H9 (cell line): ENCODE data around the gene CTRB2. TPM values are rescaled to one million over a fixed set of nuclear protein-coding genes. Genes with fewer than 3 reads are reported as not detected.

Experiments
- DNase-seq: peaks from one replicate; pipeline ENCODE4 v3.0.0-alpha.2; 2017
- H2AFZ ChIP-seq: one replicate; pipeline ENCODE4 v1.6.1; 2013; ENCODE audit warnings: mild to moderate bottlenecking, low read length, control low read depth, moderate library complexity
- H2AK5ac ChIP-seq: 2 replicates; pipeline ENCODE4 v1.6.1; 2013; ENCODE audit warnings: low read length, control low read depth, mixed read lengths; ENCODE audit not compliant: insufficient read length
- H2BK120ac ChIP-seq: one replicate; pipeline ENCODE4 v1.6.1; 2013; ENCODE audit warnings: low read depth, mild to moderate bottlenecking, low read length, control low read depth, inconsistent platforms; ENCODE audit not compliant: poor library complexity, severe bottlenecking
- H2BK12ac ChIP-seq: 2 replicates; pipeline ENCODE4 v1.6.1; 2013; ENCODE audit warnings: low read length, control low read depth, mixed read lengths, low read depth; ENCODE audit not compliant: insufficient read length
- H2BK15ac ChIP-seq: 2 replicates; pipeline ENCODE4 v1.6.1; 2013; ENCODE audit warnings: low read depth, low read length, control low read depth
- H2BK20ac ChIP-seq: one replicate; pipeline ENCODE4 v1.6.1; 2013; ENCODE audit warnings: low read depth, mild to moderate bottlenecking, low read length, control low read depth, inconsistent platforms; ENCODE audit not compliant: poor library complexity, severe bottlenecking
- H2BK5ac ChIP-seq: 2 replicates; pipeline ENCODE4 v1.6.1; 2013; ENCODE audit warnings: low read length, control low read depth, mixed read lengths; ENCODE audit not compliant: insufficient read length
- H3K14ac ChIP-seq: 2 replicates; pipeline ENCODE4 v1.6.1; 2013; ENCODE audit warnings: low read length, control low read depth; ENCODE audit not compliant: insufficient read depth
- H3K18ac ChIP-seq: 2 replicates; pipeline ENCODE4 v1.6.1; 2013; ENCODE audit warnings: low read depth, mild to moderate bottlenecking, mixed read lengths, low read length, control low read depth; ENCODE audit not compliant: insufficient read length
- H3K23ac ChIP-seq: 2 replicates; pipeline ENCODE4 v1.6.1; 2013; ENCODE audit warnings: low read length, control low read depth, mixed read lengths, low read depth; ENCODE audit not compliant: insufficient read length
- H3K23me2 ChIP-seq: 2 replicates; pipeline ENCODE4 v1.6.1; 2013; ENCODE audit warnings: low read depth, mild to moderate bottlenecking, mixed read lengths, low read length, control low read depth; ENCODE audit not compliant: insufficient read length, poor library complexity, severe bottlenecking
- H3K27ac ChIP-seq: 2 replicates; pipeline ENCODE4 v1.5.1; 2013; ENCODE audit warnings: low read length, control low read depth, mixed read lengths, low read depth; ENCODE audit not compliant: insufficient read length
- H3K27me3 ChIP-seq: 2 replicates; pipeline ENCODE4 v1.6.1; 2013; ENCODE audit warnings: low read length, control low read depth, inconsistent platforms; ENCODE audit not compliant: insufficient read depth
- H3K4ac ChIP-seq: 2 replicates; pipeline ENCODE4 v1.6.1; 2013; ENCODE audit warnings: low read depth, mild to moderate bottlenecking, control low read depth, inconsistent platforms, low read length, moderate library complexity
- H3K4me1 ChIP-seq: 2 replicates; pipeline ENCODE4 v1.6.1; 2013; ENCODE audit warnings: low read length, control low read depth, inconsistent platforms; ENCODE audit not compliant: insufficient read depth
- H3K4me2 ChIP-seq: 2 replicates; pipeline ENCODE4 v1.6.1; 2013; ENCODE audit warnings: low read length, control low read depth, mixed read lengths; ENCODE audit not compliant: insufficient read length, insufficient read depth
- H3K56ac ChIP-seq: 2 replicates; pipeline ENCODE4 v1.6.1; 2013; ENCODE audit warnings: low read depth, mild to moderate bottlenecking, mixed read lengths, low read length, control low read depth; ENCODE audit not compliant: insufficient read length
- H3K79me1 ChIP-seq: 2 replicates; pipeline ENCODE4 v1.6.1; 2013; ENCODE audit warnings: low read depth, mild to moderate bottlenecking, moderate library complexity, low read length, control low read depth, inconsistent platforms; ENCODE audit not compliant: insufficient read depth, poor library complexity, severe bottlenecking
- H3K79me2 ChIP-seq: 2 replicates; pipeline ENCODE4 v1.6.1; 2013; ENCODE audit warnings: low read length, control low read depth, inconsistent platforms; ENCODE audit not compliant: insufficient read depth
- H3K9ac ChIP-seq: 2 replicates; pipeline ENCODE4 v1.6.1; 2013; ENCODE audit warnings: low read length, control low read depth, mixed read lengths; ENCODE audit not compliant: insufficient read length; ENCODE audit errors: extremely low read depth
- H3K9me3 ChIP-seq: one replicate; pipeline ENCODE4 v1.6.1; 2013; ENCODE audit warnings: low read depth, low read length, inconsistent platforms; ENCODE audit not compliant: control insufficient read depth
- H3T11ph ChIP-seq: one replicate; pipeline ENCODE4 v1.6.1; 2013; ENCODE audit warnings: mild to moderate bottlenecking, low read length, control low read depth, inconsistent platforms
- H4K20me1 ChIP-seq: one replicate; pipeline ENCODE4 v1.6.1; 2013; ENCODE audit not compliant: control insufficient read depth, insufficient read length, insufficient read depth
- H4K5ac ChIP-seq: 2 replicates; pipeline ENCODE4 v1.6.1; 2013; ENCODE audit warnings: low read depth, mild to moderate bottlenecking, mixed read lengths, low read length, control low read depth; ENCODE audit not compliant: insufficient read length
- H4K8ac ChIP-seq: replicated peaks from 2 replicates; pipeline ENCODE4 v1.6.1; 2013; ENCODE audit warnings: low read length, control low read depth, mixed read lengths, low read depth; ENCODE audit not compliant: insufficient read length
- H4K91ac ChIP-seq: 2 replicates; pipeline ENCODE4 v1.6.1; 2013; ENCODE audit warnings: low read depth, mild to moderate bottlenecking, moderate library complexity, mixed read lengths, low read length, control low read depth; ENCODE audit not compliant: insufficient read length
- H3K27ac Mint-ChIP-seq, 3 experiments: 2 replicates in 2 of 3; 3 replicates in 1 of 3; pipeline ENCODE4 v1.8.0; 2020 to 2021; ENCODE audit warnings: mixed read lengths in 3 of 3, mild to moderate bottlenecking in 1 of 3, moderate library complexity in 1 of 3
- H3K27me3 Mint-ChIP-seq: 2 replicates; pipeline ENCODE4 v1.8.0; 2021; ENCODE audit warnings: low read depth, mild to moderate bottlenecking, moderate library complexity, mixed read lengths
- H3K36me3 Mint-ChIP-seq, 3 experiments: 2 replicates in 2 of 3; 3 replicates in 1 of 3; pipeline ENCODE4 v1.8.0; 2020 to 2021; ENCODE audit warnings: low read depth in 3 of 3, mixed read lengths in 3 of 3; ENCODE audit not compliant: insufficient read depth in 1 of 3
- H3K4me1 Mint-ChIP-seq, 2 experiments: 2 replicates each; pipeline ENCODE4 v1.8.0; 2020; ENCODE audit warnings: mixed read lengths in 2 of 2
- H3K4me3 Mint-ChIP-seq, 2 experiments: 2 replicates in 1 of 2; 3 replicates in 1 of 2; pipeline ENCODE4 v1.8.0; 2020 to 2021; ENCODE audit warnings: mild to moderate bottlenecking in 2 of 2, mixed read lengths in 2 of 2, moderate library complexity in 1 of 2
- H3K9me3 Mint-ChIP-seq, 2 experiments: 2 replicates in 1 of 2; 3 replicates in 1 of 2; pipeline ENCODE4 v1.8.0; 2020; ENCODE audit warnings: mild to moderate bottlenecking in 2 of 2, mixed read lengths in 2 of 2, moderate library complexity in 1 of 2
- CTCF ChIP-seq: fragments of 200-600 bp; sonication (generic); conservative IDR thresholded peaks from 3 replicates; pipeline ENCODE4 v1.8.0; 2021; ENCODE audit warnings: antibody characterized with exemption, mild to moderate bottlenecking
- WGBS: extraction: QIAGEN DNeasy Blood & Tissue Kit; methylation state at CpG from one replicate; pipeline ENCODE4 v1.1.7; 2013; ENCODE audit warnings: missing lambda C conversion rate, low lambda C conversion rate, mixed read lengths; ENCODE audit not compliant: insufficient read length; ENCODE audit errors: extremely low coverage; 5-methylcytosine and 5-hydroxymethylcytosine counted together
- total RNA-seq: library from RNA; stranded (reverse); gene quantifications from 2 replicates; pipeline ENCODE4 v1.2.1, GENCODE V29; 2021

The CTRB2 gene
- total RNA-seq, 1 experiment from 2014 or later = not detected

GRCh38 chr16:75228143-75228976, 21.4 kb upstream of the CTRB2 start:
- Histone ChIP-seq H4K91ac (no peak overlapping the region), H4K20me1 (no peaks in the 10 kb centered on the region), H3K18ac (no peak overlapping the region), H2BK120ac (no peak overlapping the region), H2BK5ac (no peak overlapping the region), H2AFZ (no peak overlapping the region), H3K27ac (no peak overlapping the region), H3K79me1 (no peaks in the 10 kb centered on the region), H4K8ac (no peak overlapping the region), H3K14ac (no peak overlapping the region), H3K9ac (no peak overlapping the region), H4K5ac (no peak overlapping the region), H2BK15ac (no peak overlapping the region), H3K23me2 (no peaks in the 10 kb centered on the region), H3K56ac (no peak overlapping the region), H3K27me3 (no peaks in the 10 kb centered on the region), H2BK20ac (no peak overlapping the region), H3T11ph (no peak overlapping the region), H3K79me2 (no peaks in the 10 kb centered on the region), H3K23ac (no peak overlapping the region), H3K4ac (no peak overlapping the region), H3K9me3 (no peaks in the 10 kb centered on the region), H3K4me1 (no peaks in the 10 kb centered on the region), H3K4me2 (no peak overlapping the region), H2AK5ac (no peak overlapping the region), H2BK12ac (no peak overlapping the region)
- no peak overlapping the region for H3K4me3 Mint-ChIP-seq
- TF ChIP-seq CTCF = no peak
- no CpG with 5 or more reads among the region's 17 CpGs for WGBS
- no peaks in the 10 kb centered on the region for H3K4me1 Mint-ChIP-seq
- H3K9me3 Mint-ChIP-seq = no peaks in the 10 kb centered on the region; a peak in 1 of 5 replicates
- 0 out of 2 replicates have a peak, but pooled peaks cover 2% of the 10 kb centered on the region for H3K27me3 Mint-ChIP-seq
- H3K27ac Mint-ChIP-seq = peak overlapping the region in 1 of 3 experiments; percentile 16; a peak in 1 of 7 replicates
- peaks cover 14 to 43% (median 36%) of the 10 kb centered on the region in 3 experiments; a peak in 6 of 7 replicates for H3K36me3 Mint-ChIP-seq
- no peak for DNase-seq
